Brain microvascular endothelial cell (primary cell): Measurements from ENCODE around the gene PPP2R5E.

Experiments
- DNase-seq: peaks from one replicate; pipeline ENCODE4 v3.0.0-alpha.2; 2020
- H3K27ac ChIP-seq: fragments of 250-450 bp; sonication (Bioruptor Pico); 2 replicates; pipeline ENCODE4 v1.5.1; 2020; ENCODE audit warnings: mild to moderate bottlenecking, moderate library complexity
- H3K27me3 ChIP-seq: fragments of 250-450 bp; sonication (Bioruptor Pico); replicated peaks from 2 replicates; pipeline ENCODE4 v1.5.1; 2020; ENCODE audit warnings: mild to moderate bottlenecking
- H3K36me3 ChIP-seq: fragments of 250-450 bp; sonication (Bioruptor Pico); replicated peaks from 2 replicates; pipeline ENCODE4 v1.5.1; 2020; ENCODE audit warnings: mild to moderate bottlenecking
- H3K4me3 ChIP-seq: 2 replicates; pipeline ENCODE4 v1.5.1; 2011; ENCODE audit warnings: low read depth, mild to moderate bottlenecking, control low read depth, low read length, moderate library complexity
- CTCF ChIP-seq: IDR thresholded peaks from 2 replicates; pipeline ENCODE4 v1.5.1; 2011; ENCODE audit warnings: low read depth, mild to moderate bottlenecking, moderate library complexity, low read length, control low read depth, inconsistent platforms; ENCODE audit errors: missing control alignments
- in situ Hi-C: cut with HindIII; loops from 2 replicates; pipeline ENCODE4 v1.10.0; 2017; ENCODE audit warnings: low sequenced_read_pairs, low pct_ligation_motif_present

Gene PPP2R5E

GRCh38 chr14:63564318-63564717, 21.1 kb upstream of the PPP2R5E start:
- Histone ChIP-seq H3K27ac (no peak overlapping the region), H3K36me3 (no peaks in the 10 kb centered on the region), H3K27me3 (no peaks in the 10 kb centered on the region), H3K4me3 (no peak overlapping the region)
- no peak for TF ChIP-seq CTCF
- in situ Hi-C loops = no loop called here
- DNase-seq = no peak

- Histone ChIP-seq H3K36me3 (no peaks in the 10 kb centered on the region), H3K4me3 (no peak overlapping the region), H3K27me3 (no peaks in the 10 kb centered on the region), H3K27ac (no peak overlapping the region)
- in situ Hi-C loops = no loop called here
- peak; percentile 73 for DNase-seq
- TF ChIP-seq CTCF = no peak
Measured at GRCh38 chr14:63563370-63564026, 20.3 kb upstream of the PPP2R5E start.

GRCh38 chr14:63562405-63562804, 19.2 kb upstream of the PPP2R5E start:
- in situ Hi-C loops = no loop called here
- Histone ChIP-seq H3K27ac (no peak overlapping the region), H3K4me3 (no peak overlapping the region), H3K36me3 (no peaks in the 10 kb centered on the region), H3K27me3 (no peaks in the 10 kb centered on the region)
- no peak for TF ChIP-seq CTCF
- DNase-seq = peak; percentile 31

- H3K4me3 ChIP-seq = no peak overlapping the region
- H3K27me3 ChIP-seq = no peaks in the 10 kb centered on the region
- H3K27ac ChIP-seq = no peak overlapping the region
- no peak for TF ChIP-seq CTCF
- H3K36me3 ChIP-seq = no peaks in the 10 kb centered on the region
- in situ Hi-C loops = no loop called here
- no peak for DNase-seq
Measured at GRCh38 chr14:63555572-63555971, 12.4 kb upstream of the PPP2R5E start.

GRCh38 chr14:63551332-63551731, 8.2 kb upstream of the PPP2R5E start:
- DNase-seq = no peak
- TF ChIP-seq CTCF = no peak
- Histone ChIP-seq H3K27me3 (no peaks in the 10 kb centered on the region), H3K36me3 (no peaks in the 10 kb centered on the region), H3K4me3 (no peak overlapping the region), H3K27ac (no peak overlapping the region)
- in situ Hi-C loops = no loop called here

GRCh38 chr14:63547798-63548335, 4.7 kb upstream of the PPP2R5E start:
- in situ Hi-C loops = no loop called here
- no peak for DNase-seq
- Histone ChIP-seq H3K27me3 (no peaks in the 10 kb centered on the region), H3K4me3 (no peak overlapping the region), H3K27ac (no peak overlapping the region), H3K36me3 (no peaks in the 10 kb centered on the region)
- TF ChIP-seq CTCF = no peak
